PC-3 (cell line): ENCODE data around the gene SPRED1.

Experiments
- CTCF ChIP-seq: fragments of 300-600 bp; sonication (generic); conservative IDR thresholded peaks from 2 replicates; pipeline ENCODE4 v1.5.1; 2017; ENCODE audit warnings: antibody characterized with exemption, low read depth, mild to moderate bottlenecking, low read length
- EZH2 ChIP-seq: fragments of 300-600 bp; sonication (generic); IDR thresholded peaks from one replicate; pipeline ENCODE4 v1.6.1; 2017; ENCODE audit warnings: antibody characterized with exemption, mild to moderate bottlenecking, low read length; ENCODE audit not compliant: unreplicated experiment
- EZH2phosphoT487 ChIP-seq: fragments of 300-600 bp; sonication (generic); IDR thresholded peaks from 2 replicates; pipeline ENCODE4 v1.6.1; 2018; ENCODE audit warnings: mild to moderate bottlenecking, antibody characterized with exemption, low read length, borderline replicate concordance

- TF ChIP-seq CTCF = no peak
- no peak for TF ChIP-seq EZH2phosphoT487
- no peak for TF ChIP-seq EZH2
These were observed 6.5 kb downstream of the SPRED1 start for GRCh38 chr15:38259134-38259533.
